SK-N-MC (cell line): Measurements from ENCODE around the gene ST8SIA5.

Experiments used
- EZH2 ChIP-seq: fragments of 200-600 bp; sonication (generic); IDR thresholded peaks from one replicate; pipeline ENCODE4 v1.6.1; 2017; ENCODE audit warnings: antibody characterized with exemption
- FOXP2 ChIP-seq: optimal IDR thresholded peaks from 2 replicates; pipeline ENCODE3; 2011; ENCODE audit warnings: mild to moderate bottlenecking, moderate library complexity; ENCODE audit not compliant: insufficient read depth; ENCODE audit errors: extremely low read length, control extremely low read depth
- POLR2AphosphoS5 ChIP-seq: IDR thresholded peaks from 2 replicates; pipeline ENCODE4 v1.6.1; 2012; ENCODE audit warnings: mild to moderate bottlenecking, low read depth, low read length, borderline replicate concordance

GRCh38 chr18:46754661-46755292 is 2.1 kb downstream of the ST8SIA5 start:
- no peak for TF ChIP-seq POLR2AphosphoS5
- TF ChIP-seq EZH2 = no peak
- TF ChIP-seq FOXP2 = no peak
